Measurements from ENCODE around the gene CAMK1D.
"Not testable (repeated sequence)": the region's sequence is repeated elsewhere in the genome, so short reads cannot be mapped to it uniquely, and the experiment has no call there.

CAMK1D gene

GRCh38 chr10:12541446-12542067, 192.2 kb downstream of the CAMK1D start:
- no peaks in the 10 kb centered on the region for H3K4me1 ChIP-seq (ENCODE audit: control insufficient read depth, low read depth, low read length)
- no peak overlapping the region for H3K23ac ChIP-seq (ENCODE audit: low read length)
- DNase-seq: no peak
- no peak overlapping the region for H4K5ac ChIP-seq (ENCODE audit: low read length)
- H3K36me3 ChIP-seq (ENCODE audit: control insufficient read depth, insufficient read depth, low read length): no peaks in the 10 kb centered on the region
- no peak overlapping the region for H3K56ac ChIP-seq (ENCODE audit: low read length)
- H3K79me2 ChIP-seq (ENCODE audit: control insufficient read depth, insufficient read depth, low read length): no peaks in the 10 kb centered on the region
- no peak overlapping the region for H3K4ac ChIP-seq (ENCODE audit: low read depth, low read length)
- no CpG with 5 or more reads among the region's 11 CpGs for WGBS (ENCODE audit: extremely low coverage, insufficient coverage, low lambda C conversion rate)
- no peak overlapping the region for H3K27ac ChIP-seq (ENCODE audit: low read depth, low read length)
- no peak overlapping the region for H3K4me2 ChIP-seq (ENCODE audit: low read length)
- no peak overlapping the region for H2BK120ac ChIP-seq (ENCODE audit: low read depth, low read length)
- no peak overlapping the region for H3K9ac ChIP-seq (ENCODE audit: low read length)
- no peak overlapping the region for H4K8ac ChIP-seq (ENCODE audit: low read depth, low read length)
- H2BK5ac ChIP-seq (ENCODE audit: low read length): no peak overlapping the region
- no peaks in the 10 kb centered on the region for H3K27me3 ChIP-seq (ENCODE audit: insufficient read depth, low read length, poor library complexity)
- H2BK15ac ChIP-seq (replicated peaks; ENCODE audit: low read depth): no peak overlapping the region
- no peak overlapping the region for H3K4me3 ChIP-seq (ENCODE audit: low read length)
- H3K79me1 ChIP-seq (ENCODE audit: low read length): no peaks in the 10 kb centered on the region
- H2AK5ac ChIP-seq (ENCODE audit: low read length): no peak overlapping the region
- no peak overlapping the region for H3K18ac ChIP-seq (ENCODE audit: low read length)

DNA sequence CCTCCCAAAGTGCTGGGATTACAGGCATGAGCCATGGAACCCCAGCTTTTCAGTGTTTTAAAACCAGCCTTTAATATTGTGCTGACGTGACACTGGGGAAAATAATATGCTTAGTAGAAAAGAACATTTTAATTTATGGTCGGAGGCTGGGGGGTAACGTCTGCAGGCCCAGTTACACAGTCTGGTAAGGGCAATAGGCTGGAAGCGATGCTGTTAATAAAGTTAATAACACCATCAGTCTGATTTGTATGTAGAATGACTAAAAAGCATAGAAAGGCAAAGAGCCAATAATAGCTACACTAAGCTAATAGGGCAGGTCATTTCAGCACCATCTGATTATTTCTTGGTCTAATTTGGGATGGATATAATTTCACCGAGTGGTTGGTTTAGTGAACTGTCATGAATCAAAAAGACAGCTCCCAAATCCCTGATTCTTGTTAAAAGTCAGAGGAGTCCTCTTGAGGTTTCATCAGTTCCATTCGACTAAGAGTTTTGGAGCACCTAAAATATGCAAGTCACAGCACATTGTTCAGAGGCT, 192.9 kb downstream of the CAMK1D start:
- Histone ChIP-seq H3K4me3 (ENCODE audit: low read length) (no peak overlapping the region), H2BK5ac (ENCODE audit: low read length) (no peak overlapping the region), H3K23ac (ENCODE audit: low read length) (no peak overlapping the region), H2AK5ac (ENCODE audit: low read length) (no peak overlapping the region), H3K79me2 (ENCODE audit: control insufficient read depth, insufficient read depth, low read length) (no peaks in the 10 kb centered on the region), H3K18ac (ENCODE audit: low read length) (no peak overlapping the region), H3K79me1 (ENCODE audit: low read length) (no peaks in the 10 kb centered on the region), H4K8ac (ENCODE audit: low read depth, low read length) (no peak overlapping the region), H3K27me3 (ENCODE audit: insufficient read depth, low read length, poor library complexity) (no peaks in the 10 kb centered on the region), H3K27ac (ENCODE audit: low read depth, low read length) (no peak overlapping the region), H3K36me3 (ENCODE audit: control insufficient read depth, insufficient read depth, low read length) (no peaks in the 10 kb centered on the region), H2BK15ac (replicated peaks; ENCODE audit: low read depth) (no peak overlapping the region), H3K4me1 (ENCODE audit: control insufficient read depth, low read depth, low read length) (no peaks in the 10 kb centered on the region), H3K56ac (ENCODE audit: low read length) (no peak overlapping the region), H4K5ac (ENCODE audit: low read length) (no peak overlapping the region), H3K9ac (ENCODE audit: low read length) (no peak overlapping the region), H3K4ac (ENCODE audit: low read depth, low read length) (no peak overlapping the region), H2BK120ac (ENCODE audit: low read depth, low read length) (no peak overlapping the region), H3K4me2 (ENCODE audit: low read length) (no peak overlapping the region)
- no peak for DNase-seq
- no CpG with 5 or more reads among the region's 6 CpGs for WGBS (ENCODE audit: extremely low coverage, insufficient coverage, low lambda C conversion rate)

GRCh38 chr10:12543589-12543988, 194.2 kb downstream of the CAMK1D start:
- no peak overlapping the region for H3K27ac ChIP-seq (ENCODE audit: low read depth, low read length)
- H4K5ac ChIP-seq (ENCODE audit: low read length): no peak overlapping the region
- H4K8ac ChIP-seq (ENCODE audit: low read depth, low read length): no peak overlapping the region
- H2BK5ac ChIP-seq (ENCODE audit: low read length): no peak overlapping the region
- H3K56ac ChIP-seq (ENCODE audit: low read length): no peak overlapping the region
- H3K23ac ChIP-seq (ENCODE audit: low read length): no peak overlapping the region
- no CpG with 5 or more reads among the region's 3 CpGs for WGBS (ENCODE audit: extremely low coverage, insufficient coverage, low lambda C conversion rate)
- no peaks in the 10 kb centered on the region for H3K27me3 ChIP-seq (ENCODE audit: insufficient read depth, low read length, poor library complexity)
- H2AK5ac ChIP-seq (ENCODE audit: low read length): no peak overlapping the region
- H3K79me1 ChIP-seq (ENCODE audit: low read length): no peaks in the 10 kb centered on the region
- no peaks in the 10 kb centered on the region for H3K4me1 ChIP-seq (ENCODE audit: control insufficient read depth, low read depth, low read length)
- H3K79me2 ChIP-seq (ENCODE audit: control insufficient read depth, insufficient read depth, low read length): no peaks in the 10 kb centered on the region
- no peak for DNase-seq
- no peaks in the 10 kb centered on the region for H3K36me3 ChIP-seq (ENCODE audit: control insufficient read depth, insufficient read depth, low read length)
- no peak overlapping the region for H3K18ac ChIP-seq (ENCODE audit: low read length)
- no peak overlapping the region for H2BK15ac ChIP-seq (replicated peaks; ENCODE audit: low read depth)
- no peak overlapping the region for H2BK120ac ChIP-seq (ENCODE audit: low read depth, low read length)
- H3K9ac ChIP-seq (ENCODE audit: low read length): no peak overlapping the region
- H3K4me3 ChIP-seq (ENCODE audit: low read length): no peak overlapping the region
- no peak overlapping the region for H3K4ac ChIP-seq (ENCODE audit: low read depth, low read length)
- no peak overlapping the region for H3K4me2 ChIP-seq (ENCODE audit: low read length)

GRCh38 chr10:12546160-12546802, 196.9 kb downstream of the CAMK1D start:
- no CpG with 5 or more reads among the region's 10 CpGs for WGBS (ENCODE audit: extremely low coverage, insufficient coverage, low lambda C conversion rate)
- not testable (repeated sequence) for H3K56ac ChIP-seq (ENCODE audit: low read length); H3K4me3 ChIP-seq (ENCODE audit: low read length); H2BK120ac ChIP-seq (ENCODE audit: low read depth, low read length); H3K9ac ChIP-seq (ENCODE audit: low read length); H3K27ac ChIP-seq (ENCODE audit: low read depth, low read length); H3K4me2 ChIP-seq (ENCODE audit: low read length); H2BK15ac ChIP-seq (replicated peaks; ENCODE audit: low read depth); H4K5ac ChIP-seq (ENCODE audit: low read length); H3K23ac ChIP-seq (ENCODE audit: low read length); H2BK5ac ChIP-seq (ENCODE audit: low read length); H3K27me3 ChIP-seq (ENCODE audit: insufficient read depth, low read length, poor library complexity); H3K18ac ChIP-seq (ENCODE audit: low read length); H2AK5ac ChIP-seq (ENCODE audit: low read length); H3K36me3 ChIP-seq (ENCODE audit: control insufficient read depth, insufficient read depth, low read length); H3K79me1 ChIP-seq (ENCODE audit: low read length); H3K4me1 ChIP-seq (ENCODE audit: control insufficient read depth, low read depth, low read length); H3K4ac ChIP-seq (ENCODE audit: low read depth, low read length); DNase-seq; H3K79me2 ChIP-seq (ENCODE audit: control insufficient read depth, insufficient read depth, low read length); H4K8ac ChIP-seq (ENCODE audit: low read depth, low read length)

DNA sequence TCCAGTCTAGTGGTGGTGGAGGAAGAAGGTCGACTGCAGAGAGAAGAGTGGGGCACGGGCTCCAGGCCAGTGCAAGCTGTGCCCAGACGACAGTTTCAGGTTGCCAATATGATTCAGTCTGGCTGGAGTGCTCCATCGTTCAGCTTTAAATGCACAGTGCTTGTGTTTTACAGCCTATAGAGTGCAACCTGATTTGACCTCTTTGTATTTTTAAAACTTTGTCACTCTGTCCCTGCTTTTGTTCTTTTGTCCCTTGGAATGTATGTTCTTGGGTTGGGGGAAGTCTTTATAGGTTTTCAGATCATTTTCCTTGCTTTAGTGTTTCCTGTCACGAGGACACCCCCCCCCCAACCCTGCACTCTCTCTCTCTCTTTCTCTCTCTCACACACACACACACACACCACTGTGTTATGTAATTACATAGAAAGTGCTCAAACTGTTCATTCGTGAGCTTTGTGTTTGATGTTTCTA, 198.0 kb downstream of the CAMK1D start:
- H3K36me3 ChIP-seq (ENCODE audit: control insufficient read depth, insufficient read depth, low read length): no peaks in the 10 kb centered on the region
- H3K18ac ChIP-seq (ENCODE audit: low read length): no peak overlapping the region
- no peak overlapping the region for H3K4ac ChIP-seq (ENCODE audit: low read depth, low read length)
- no peak overlapping the region for H3K27ac ChIP-seq (ENCODE audit: low read depth, low read length)
- no peak overlapping the region for H3K4me3 ChIP-seq (ENCODE audit: low read length)
- H3K9ac ChIP-seq (ENCODE audit: low read length): no peak overlapping the region
- H3K79me1 ChIP-seq (ENCODE audit: low read length): no peaks in the 10 kb centered on the region
- no peak overlapping the region for H4K5ac ChIP-seq (ENCODE audit: low read length)
- DNase-seq: no peak
- no peaks in the 10 kb centered on the region for H3K27me3 ChIP-seq (ENCODE audit: insufficient read depth, low read length, poor library complexity)
- no peak overlapping the region for H4K8ac ChIP-seq (ENCODE audit: low read depth, low read length)
- no peak overlapping the region for H2AK5ac ChIP-seq (ENCODE audit: low read length)
- no peaks in the 10 kb centered on the region for H3K79me2 ChIP-seq (ENCODE audit: control insufficient read depth, insufficient read depth, low read length)
- no peak overlapping the region for H3K4me2 ChIP-seq (ENCODE audit: low read length)
- H2BK120ac ChIP-seq (ENCODE audit: low read depth, low read length): no peak overlapping the region
- H3K23ac ChIP-seq (ENCODE audit: low read length): no peak overlapping the region
- H3K4me1 ChIP-seq (ENCODE audit: control insufficient read depth, low read depth, low read length): no peaks in the 10 kb centered on the region
- no peak overlapping the region for H2BK5ac ChIP-seq (ENCODE audit: low read length)
- H2BK15ac ChIP-seq (replicated peaks; ENCODE audit: low read depth): no peak overlapping the region
- H3K56ac ChIP-seq (ENCODE audit: low read length): no peak overlapping the region
- no CpG with 5 or more reads among the region's 6 CpGs for WGBS (ENCODE audit: extremely low coverage, insufficient coverage, low lambda C conversion rate)
